ENCODE data around the gene TRPC4AP.

GRCh38 chr20:35004749-35005462, 87.7 kb downstream of the TRPC4AP start:
- TF ChIP-seq CTCF (IDR thresholded peaks at IDR 0.05) (no peak), POLR2A (IDR thresholded peaks at IDR 0.05) (no peak)
